Measurements from ENCODE around the gene NECAB3. TPM values are rescaled to one million over a fixed set of nuclear protein-coding genes. Genes with fewer than 3 reads are reported as not detected.

NECAB3 gene
- total and polyA plus RNA-seq, 2 of the 13 experiments (the other 11 are each of a cell fraction or from before 2014, with no cell fraction given): 61.5 to 65.5 TPM

DNA sequence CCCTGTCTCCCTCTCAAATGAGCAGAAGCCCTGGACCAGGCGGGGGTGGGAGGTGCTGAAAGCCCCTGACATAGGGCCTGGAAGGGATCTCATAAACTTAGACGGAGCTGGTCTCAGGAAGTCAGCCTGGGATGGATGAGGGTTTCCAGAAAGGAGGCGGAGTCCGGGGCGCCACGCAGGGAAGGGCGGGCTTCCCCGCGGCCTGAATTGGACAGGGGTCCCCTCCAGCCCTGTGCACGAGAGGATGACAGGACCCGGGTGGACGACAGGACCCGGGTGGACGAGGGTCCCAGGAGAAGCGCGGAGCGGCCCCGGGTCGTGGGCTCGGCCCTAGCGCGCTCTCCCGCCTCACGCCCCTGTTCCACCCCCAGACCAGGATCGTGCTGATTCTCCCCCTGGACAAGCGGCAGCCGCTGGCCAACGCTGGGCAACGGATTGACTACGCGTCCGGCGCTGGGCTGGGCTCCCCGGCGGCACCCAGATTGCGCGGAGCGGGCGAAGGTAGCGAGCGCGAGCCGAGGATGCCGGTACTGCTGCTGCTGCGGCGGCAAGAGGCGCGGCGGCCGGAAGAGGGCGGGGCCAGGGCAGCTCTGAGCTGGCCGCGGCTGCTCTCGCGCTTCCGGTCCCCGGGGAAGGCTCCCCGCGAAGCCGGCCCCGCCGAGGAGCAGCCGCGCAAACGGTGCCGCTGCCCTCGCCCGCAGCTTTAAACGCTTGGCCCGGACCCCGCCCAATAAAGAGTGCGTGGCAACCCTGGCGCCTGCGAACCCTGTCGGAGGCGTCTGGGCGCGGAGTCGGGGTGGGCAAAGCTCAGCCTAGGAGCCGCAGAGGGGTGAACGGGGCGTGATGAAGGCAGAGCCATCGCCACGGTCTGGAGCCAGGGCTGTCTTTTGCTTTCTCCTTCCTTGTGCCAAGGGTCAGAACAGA, 10.8 kb downstream of the NECAB3 start (continued):
- TF ChIP-seq USF2 (IDR thresholded peaks at IDR 0.05; ENCODE audit: low read depth, low read length): no peak
- TF ChIP-seq USF2 (CRISPR knock-in tag; IDR thresholded peaks at IDR 0.05; ENCODE audit: borderline replicate concordance): no peak; the same call in 1 of the 2 replicates
- peak; percentile 62; the same call in 1 of the 2 replicates for TF ChIP-seq ZHX2 (IDR thresholded peaks at IDR 0.05; ENCODE audit: low read depth)
- 0 out of 2 replicates have a peak, but pooled peaks have one; percentile 20 for TF ChIP-seq ZHX2 (CRISPR knock-in tag; IDR thresholded peaks at IDR 0.05; ENCODE audit: borderline replicate concordance)
- TF ChIP-seq XRCC5 (optimal IDR thresholded peaks at IDR 0.05; ENCODE audit: low read length): peak; percentile 90
- peak; percentile 68; the same call in 1 of the 2 replicates for TF ChIP-seq CHCHD3 (CRISPR knock-in tag; IDR thresholded peaks at IDR 0.05)
- 0 out of 2 replicates have a peak, but pooled peaks have one; percentile 12 for TF ChIP-seq E2F1 (CRISPR knock-in tag; IDR thresholded peaks at IDR 0.05)
- TF ChIP-seq RELA (CRISPR knock-in tag; IDR thresholded peaks at IDR 0.05): 0 out of 2 replicates have a peak, but pooled peaks have one; percentile 25
- peak; percentile 94 for TF ChIP-seq ZNF724P (CRISPR knock-in tag; IDR thresholded peaks at IDR 0.05; ENCODE audit: borderline replicate concordance)
- no peak for TF ChIP-seq SMC3 (IDR thresholded peaks at IDR 0.05; ENCODE audit: low read length)
- 0 out of 2 replicates have a peak, but pooled peaks have one; percentile 88 for TF ChIP-seq ZNF605 (CRISPR knock-in tag; IDR thresholded peaks at IDR 0.05)
- peak; percentile 58 for TF ChIP-seq NFYB (CRISPR knock-in tag; IDR thresholded peaks at IDR 0.05)
- TF ChIP-seq MLLT10 (CRISPR knock-in tag; IDR thresholded peaks at IDR 0.05): no peak
- peak; percentile 66; the same call in 1 of the 2 replicates for TF ChIP-seq NAIF1 (CRISPR knock-in tag; IDR thresholded peaks at IDR 0.05; ENCODE audit: borderline replicate concordance)
- peak; percentile 76 for TF ChIP-seq ZNF576 (CRISPR knock-in tag; IDR thresholded peaks at IDR 0.05)
- peak; percentile 100 for TF ChIP-seq KDM2A (CRISPR knock-in tag; IDR thresholded peaks at IDR 0.05; ENCODE audit: borderline replicate concordance, low read depth)
- TF ChIP-seq PHF20 (CRISPR knock-in tag; IDR thresholded peaks at IDR 0.05): peak; percentile 88
- no peak for TF ChIP-seq PRPF4 (IDR thresholded peaks at IDR 0.05; ENCODE audit: low read depth, low read length, poor library complexity, severe bottlenecking)
- TF ChIP-seq ATF3 (CRISPR knock-in tag; IDR thresholded peaks at IDR 0.05): no peak; the same call in 1 of the 2 replicates
